ENCODE results near the gene KRTAP29-1.
"Not testable (repeated sequence)": the region's sequence is repeated elsewhere in the genome, so short reads cannot be mapped to it uniquely, and the experiment has no call there.

The KRTAP29-1 gene, protein sequence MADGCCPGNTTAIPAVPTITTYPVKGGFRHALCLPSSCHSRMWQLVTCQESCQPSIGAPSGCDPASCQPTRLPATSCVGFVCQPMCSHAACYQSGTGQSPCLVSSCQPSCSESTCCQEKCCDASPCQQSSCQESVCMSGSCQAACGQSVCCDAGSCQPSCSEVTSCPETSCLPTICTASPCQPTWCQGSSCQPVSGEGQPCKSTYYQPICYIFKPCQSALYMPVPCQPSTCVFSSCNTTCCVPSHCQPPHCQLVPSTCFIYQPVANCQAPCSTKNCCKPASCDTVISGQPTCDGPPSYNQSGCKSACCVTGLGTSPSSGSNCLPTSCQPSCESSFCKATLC

GRCh38 chr17:41301916-41302901, at the start of gene KRTAP29-1:
Gene KRTAP29-1 (minus strand): TSS chr17:41302851. CDS start chr17:41302851, 0 bp downstream.
- no peak within 1 kb of the TSS for H3K9ac ChIP-seq
- H2AFZ ChIP-seq = no peak within 1 kb of the TSS
- H3K4me3 ChIP-seq (ENCODE audit: low read depth, low read length) = no peak within 1 kb of the TSS
- TF ChIP-seq, protein P1, sequence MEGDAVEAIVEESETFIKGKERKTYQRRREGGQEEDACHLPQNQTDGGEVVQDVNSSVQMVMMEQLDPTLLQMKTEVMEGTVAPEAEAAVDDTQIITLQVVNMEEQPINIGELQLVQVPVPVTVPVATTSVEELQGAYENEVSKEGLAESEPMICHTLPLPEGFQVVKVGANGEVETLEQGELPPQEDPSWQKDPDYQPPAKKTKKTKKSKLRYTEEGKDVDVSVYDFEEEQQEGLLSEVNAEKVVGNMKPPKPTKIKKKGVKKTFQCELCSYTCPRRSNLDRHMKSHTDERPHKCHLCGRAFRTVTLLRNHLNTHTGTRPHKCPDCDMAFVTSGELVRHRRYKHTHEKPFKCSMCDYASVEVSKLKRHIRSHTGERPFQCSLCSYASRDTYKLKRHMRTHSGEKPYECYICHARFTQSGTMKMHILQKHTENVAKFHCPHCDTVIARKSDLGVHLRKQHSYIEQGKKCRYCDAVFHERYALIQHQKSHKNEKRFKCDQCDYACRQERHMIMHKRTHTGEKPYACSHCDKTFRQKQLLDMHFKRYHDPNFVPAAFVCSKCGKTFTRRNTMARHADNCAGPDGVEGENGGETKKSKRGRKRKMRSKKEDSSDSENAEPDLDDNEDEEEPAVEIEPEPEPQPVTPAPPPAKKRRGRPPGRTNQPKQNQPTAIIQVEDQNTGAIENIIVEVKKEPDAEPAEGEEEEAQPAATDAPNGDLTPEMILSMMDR (IDR thresholded peaks at IDR 0.05) = no peak
- H3K27me3 ChIP-seq (ENCODE audit: control insufficient read depth, insufficient read depth, low read length) = no peaks in the 10 kb centered on the region
- no peaks in the 10 kb centered on the region for H3K79me2 ChIP-seq
- H3K4me2 ChIP-seq (ENCODE audit: low read length) = no peak within 1 kb of the TSS
- no peak within 1 kb of the TSS for H3K27ac ChIP-seq
- no peaks in the 10 kb centered on the region for H3K9me3 ChIP-seq (ENCODE audit: control insufficient read depth, low read length)
- no peaks in the 10 kb centered on the region for H3K36me3 ChIP-seq (ENCODE audit: control insufficient read depth, insufficient read depth, low read length)
- no peaks in the 10 kb centered on the region for H3K4me1 ChIP-seq

- Histone ChIP-seq H3K27ac (no peak overlapping the region), H3K9ac (no peak overlapping the region), H3K4me1 (no peaks in the 10 kb centered on the region), H2AFZ (no peak overlapping the region), H3K36me3 (ENCODE audit: control insufficient read depth, insufficient read depth, low read length) (no peaks in the 10 kb centered on the region), H3K4me2 (ENCODE audit: low read length) (no peak overlapping the region), H3K27me3 (ENCODE audit: control insufficient read depth, insufficient read depth, low read length) (no peaks in the 10 kb centered on the region), H3K4me3 (ENCODE audit: low read depth, low read length) (no peak overlapping the region), H3K9me3 (ENCODE audit: control insufficient read depth, low read length) (no peaks in the 10 kb centered on the region), H3K79me2 (no peaks in the 10 kb centered on the region)
- TF ChIP-seq, protein P1 (IDR thresholded peaks at IDR 0.05) = no peak
Observed at GRCh38 chr17:41351177-41351576, 48.5 kb upstream of the KRTAP29-1 start.

- H3K27me3 ChIP-seq (ENCODE audit: control insufficient read depth, insufficient read depth, low read length); H3K4me2 ChIP-seq (ENCODE audit: low read length); H3K9me3 ChIP-seq (ENCODE audit: control insufficient read depth, low read length); H3K79me2 ChIP-seq; H3K36me3 ChIP-seq (ENCODE audit: control insufficient read depth, insufficient read depth, low read length); H3K27ac ChIP-seq; H3K9ac ChIP-seq; H3K4me1 ChIP-seq; H2AFZ ChIP-seq; H3K4me3 ChIP-seq (ENCODE audit: low read depth, low read length): not testable (repeated sequence)
Observed at GRCh38 chr17:41350381-41350878, 47.8 kb upstream of the KRTAP29-1 start, which contains the start of gene KRT33A. Gene KRT33A (minus strand): TSS chr17:41350828. CDS start chr17:41350767, 61 bp downstream.

GRCh38 chr17:41347869-41348760, 45.5 kb upstream of the KRTAP29-1 start:
- no peaks in the 10 kb centered on the region for H3K4me1 ChIP-seq
- no peaks in the 10 kb centered on the region for H3K27me3 ChIP-seq (ENCODE audit: control insufficient read depth, insufficient read depth, low read length)
- H3K79me2 ChIP-seq = no peaks in the 10 kb centered on the region
- H3K36me3 ChIP-seq (ENCODE audit: control insufficient read depth, insufficient read depth, low read length) = no peaks in the 10 kb centered on the region
- no peak overlapping the region for H3K4me3 ChIP-seq (ENCODE audit: low read depth, low read length)
- H3K9me3 ChIP-seq (ENCODE audit: control insufficient read depth, low read length) = no peaks in the 10 kb centered on the region
- no peak overlapping the region for H3K4me2 ChIP-seq (ENCODE audit: low read length)
- H3K9ac ChIP-seq = no peak overlapping the region
- H3K27ac ChIP-seq = no peak overlapping the region
- H2AFZ ChIP-seq = no peak overlapping the region
- TF ChIP-seq, protein P1 (IDR thresholded peaks at IDR 0.05) = no peak

DNA sequence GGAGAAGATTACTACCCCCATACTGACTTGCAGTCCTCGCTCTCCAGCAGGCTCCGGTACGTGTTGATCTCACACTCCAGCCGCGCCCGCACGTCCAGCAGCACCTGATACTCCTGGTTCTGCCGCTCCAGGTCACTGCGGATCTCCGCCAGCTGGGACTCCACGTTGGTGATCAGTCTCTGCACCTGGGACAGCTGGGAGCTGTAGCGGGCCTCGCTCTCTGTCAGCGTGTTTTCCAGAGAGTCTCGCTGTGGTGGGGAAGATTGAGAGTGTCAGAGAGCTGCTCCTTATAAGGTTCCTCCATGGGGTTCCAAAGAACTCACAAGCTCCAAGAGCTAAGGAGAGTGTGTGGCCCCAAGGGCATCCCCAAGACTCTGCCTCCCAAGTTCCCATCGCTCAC, 43.8 kb upstream of the KRTAP29-1 start:
- not testable (repeated sequence) for H3K4me2 ChIP-seq (ENCODE audit: low read length); H3K36me3 ChIP-seq (ENCODE audit: control insufficient read depth, insufficient read depth, low read length); H3K4me1 ChIP-seq; H3K79me2 ChIP-seq; H3K9me3 ChIP-seq (ENCODE audit: control insufficient read depth, low read length); H3K27ac ChIP-seq; H3K4me3 ChIP-seq (ENCODE audit: low read depth, low read length); H3K9ac ChIP-seq; H3K27me3 ChIP-seq (ENCODE audit: control insufficient read depth, insufficient read depth, low read length); H2AFZ ChIP-seq

Measured in parathyroid adenoma (tissue), 2 donors.